ENCODE measurements around the gene DHX35. TPM values are rescaled to one million over a fixed set of nuclear protein-coding genes. Genes with fewer than 3 reads are reported as not detected.

Gene DHX35
- total and polyA plus RNA-seq, 2 of the 13 experiments (the other 11 are each of a cell fraction or from before 2014, with no cell fraction given) = 25.8 to 28.7 TPM

DNA sequence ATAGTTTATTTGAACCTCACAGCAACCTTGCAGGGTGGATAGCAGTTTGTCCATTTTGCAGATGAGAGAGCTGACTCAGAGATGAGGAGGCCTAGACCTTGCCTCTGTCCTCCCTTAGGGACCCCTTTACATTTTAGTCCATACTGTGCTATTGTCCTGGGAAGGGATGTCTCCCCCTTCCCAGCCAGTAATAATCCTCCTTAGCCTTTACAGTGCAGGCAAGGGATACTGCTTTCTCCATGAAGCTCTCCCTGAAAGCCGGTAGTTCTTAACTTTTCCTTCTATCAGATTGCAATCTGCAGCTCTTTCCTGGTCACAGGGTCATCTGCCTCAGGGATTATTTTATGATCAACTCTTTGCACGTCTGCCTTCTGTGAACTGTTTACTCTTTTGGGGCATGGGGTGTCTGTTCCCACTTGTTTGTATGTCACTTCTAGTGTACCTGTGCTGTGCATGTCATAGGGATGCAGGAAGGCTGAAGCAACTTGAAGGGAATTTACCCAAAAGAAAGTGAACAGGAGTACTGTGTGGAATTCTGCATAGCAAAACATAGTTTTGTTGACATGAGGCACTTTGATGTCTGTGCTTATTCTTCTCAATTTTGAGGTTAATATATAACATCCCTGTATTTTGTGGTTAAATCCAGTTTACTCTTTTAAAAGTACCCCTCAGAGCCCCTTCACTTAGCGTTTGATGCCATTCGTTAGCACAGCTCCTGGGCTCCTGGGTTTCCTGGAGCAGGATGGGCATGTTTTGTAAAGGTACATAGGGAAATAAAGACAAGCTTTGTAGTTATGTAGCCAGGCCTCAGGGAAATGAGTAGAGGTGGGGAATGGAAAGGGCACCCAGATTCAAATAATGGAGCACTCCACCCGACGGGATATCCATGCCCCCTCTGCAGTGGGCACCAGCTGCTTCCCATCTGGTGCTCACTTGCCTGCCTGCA lies 38.1 kb downstream of the DHX35 start (continued):
- TF ChIP-seq, protein P1, sequence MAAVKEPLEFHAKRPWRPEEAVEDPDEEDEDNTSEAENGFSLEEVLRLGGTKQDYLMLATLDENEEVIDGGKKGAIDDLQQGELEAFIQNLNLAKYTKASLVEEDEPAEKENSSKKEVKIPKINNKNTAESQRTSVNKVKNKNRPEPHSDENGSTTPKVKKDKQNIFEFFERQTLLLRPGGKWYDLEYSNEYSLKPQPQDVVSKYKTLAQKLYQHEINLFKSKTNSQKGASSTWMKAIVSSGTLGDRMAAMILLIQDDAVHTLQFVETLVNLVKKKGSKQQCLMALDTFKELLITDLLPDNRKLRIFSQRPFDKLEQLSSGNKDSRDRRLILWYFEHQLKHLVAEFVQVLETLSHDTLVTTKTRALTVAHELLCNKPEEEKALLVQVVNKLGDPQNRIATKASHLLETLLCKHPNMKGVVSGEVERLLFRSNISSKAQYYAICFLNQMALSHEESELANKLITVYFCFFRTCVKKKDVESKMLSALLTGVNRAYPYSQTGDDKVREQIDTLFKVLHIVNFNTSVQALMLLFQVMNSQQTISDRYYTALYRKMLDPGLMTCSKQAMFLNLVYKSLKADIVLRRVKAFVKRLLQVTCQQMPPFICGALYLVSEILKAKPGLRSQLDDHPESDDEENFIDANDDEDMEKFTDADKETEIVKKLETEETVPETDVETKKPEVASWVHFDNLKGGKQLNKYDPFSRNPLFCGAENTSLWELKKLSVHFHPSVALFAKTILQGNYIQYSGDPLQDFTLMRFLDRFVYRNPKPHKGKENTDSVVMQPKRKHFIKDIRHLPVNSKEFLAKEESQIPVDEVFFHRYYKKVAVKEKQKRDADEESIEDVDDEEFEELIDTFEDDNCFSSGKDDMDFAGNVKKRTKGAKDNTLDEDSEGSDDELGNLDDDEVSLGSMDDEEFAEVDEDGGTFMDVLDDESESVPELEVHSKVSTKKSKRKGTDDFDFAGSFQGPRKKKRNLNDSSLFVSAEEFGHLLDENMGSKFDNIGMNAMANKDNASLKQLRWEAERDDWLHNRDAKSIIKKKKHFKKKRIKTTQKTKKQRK (IDR thresholded peaks at IDR 0.05; ENCODE audit: low read length) = no peak
- no peak for TF ChIP-seq ETV6 (CRISPR knock-in tag; conservative IDR thresholded peaks at IDR 0.05)
- no peak for TF ChIP-seq ZNF569 (CRISPR knock-in tag; IDR thresholded peaks at IDR 0.05; ENCODE audit: borderline replicate concordance)
- no peak for TF ChIP-seq ZNF572 (CRISPR knock-in tag; IDR thresholded peaks at IDR 0.05)
- TF ChIP-seq, protein P2, sequence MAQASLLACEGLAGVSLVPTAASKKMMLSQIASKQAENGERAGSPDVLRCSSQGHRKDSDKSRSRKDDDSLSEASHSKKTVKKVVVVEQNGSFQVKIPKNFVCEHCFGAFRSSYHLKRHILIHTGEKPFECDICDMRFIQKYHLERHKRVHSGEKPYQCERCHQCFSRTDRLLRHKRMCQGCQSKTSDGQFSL (CRISPR knock-in tag; IDR thresholded peaks at IDR 0.05) = no peak
- TF ChIP-seq, protein P3, sequence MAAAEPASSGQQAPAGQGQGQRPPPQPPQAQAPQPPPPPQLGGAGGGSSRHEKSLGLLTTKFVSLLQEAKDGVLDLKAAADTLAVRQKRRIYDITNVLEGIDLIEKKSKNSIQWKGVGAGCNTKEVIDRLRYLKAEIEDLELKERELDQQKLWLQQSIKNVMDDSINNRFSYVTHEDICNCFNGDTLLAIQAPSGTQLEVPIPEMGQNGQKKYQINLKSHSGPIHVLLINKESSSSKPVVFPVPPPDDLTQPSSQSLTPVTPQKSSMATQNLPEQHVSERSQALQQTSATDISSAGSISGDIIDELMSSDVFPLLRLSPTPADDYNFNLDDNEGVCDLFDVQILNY (CRISPR knock-in tag; conservative IDR thresholded peaks at IDR 0.05) = no peak
- no peak for TF ChIP-seq DNMT1 (CRISPR knock-in tag; IDR thresholded peaks at IDR 0.05)
- TF ChIP-seq EED (CRISPR knock-in tag; IDR thresholded peaks at IDR 0.05) = no peak
- no peak for TF ChIP-seq HNRNPUL1 (IDR thresholded peaks at IDR 0.05; ENCODE audit: low read depth, low read length)
- no peak for TF ChIP-seq MTF1 (CRISPR knock-in tag; IDR thresholded peaks at IDR 0.05)
- no peak for TF ChIP-seq YEATS2 (CRISPR knock-in tag; IDR thresholded peaks at IDR 0.05; ENCODE audit: borderline replicate concordance)
- TF ChIP-seq ZNF160 (CRISPR knock-in tag; IDR thresholded peaks at IDR 0.05) = no peak
- TF ChIP-seq DMAP1 (CRISPR knock-in tag; IDR thresholded peaks at IDR 0.05) = no peak
- TF ChIP-seq, protein P4, sequence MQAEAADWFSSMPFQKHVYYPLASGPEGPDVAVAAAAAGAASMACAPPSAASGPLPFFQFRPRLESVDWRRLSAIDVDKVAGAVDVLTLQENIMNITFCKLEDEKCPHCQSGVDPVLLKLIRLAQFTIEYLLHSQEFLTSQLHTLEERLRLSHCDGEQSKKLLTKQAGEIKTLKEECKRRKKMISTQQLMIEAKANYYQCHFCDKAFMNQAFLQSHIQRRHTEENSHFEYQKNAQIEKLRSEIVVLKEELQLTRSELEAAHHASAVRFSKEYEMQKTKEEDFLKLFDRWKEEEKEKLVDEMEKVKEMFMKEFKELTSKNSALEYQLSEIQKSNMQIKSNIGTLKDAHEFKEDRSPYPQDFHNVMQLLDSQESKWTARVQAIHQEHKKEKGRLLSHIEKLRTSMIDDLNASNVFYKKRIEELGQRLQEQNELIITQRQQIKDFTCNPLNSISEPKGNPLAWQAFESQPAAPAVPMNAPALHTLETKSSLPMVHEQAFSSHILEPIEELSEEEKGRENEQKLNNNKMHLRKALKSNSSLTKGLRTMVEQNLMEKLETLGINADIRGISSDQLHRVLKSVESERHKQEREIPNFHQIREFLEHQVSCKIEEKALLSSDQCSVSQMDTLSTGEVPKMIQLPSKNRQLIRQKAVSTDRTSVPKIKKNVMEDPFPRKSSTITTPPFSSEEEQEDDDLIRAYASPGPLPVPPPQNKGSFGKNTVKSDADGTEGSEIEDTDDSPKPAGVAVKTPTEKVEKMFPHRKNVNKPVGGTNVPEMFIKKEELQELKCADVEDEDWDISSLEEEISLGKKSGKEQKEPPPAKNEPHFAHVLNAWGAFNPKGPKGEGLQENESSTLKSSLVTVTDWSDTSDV (CRISPR knock-in tag; IDR thresholded peaks at IDR 0.05) = no peak
- TF ChIP-seq SNRNP70 (IDR thresholded peaks at IDR 0.05; ENCODE audit: low read depth, low read length) = no peak
- no peak for TF ChIP-seq PHF5A (CRISPR knock-in tag; IDR thresholded peaks at IDR 0.05; ENCODE audit: low read depth, unreplicated experiment)
- no peak for TF ChIP-seq YEATS4 (CRISPR knock-in tag; IDR thresholded peaks at IDR 0.05; ENCODE audit: borderline replicate concordance)
- TF ChIP-seq, protein P5, sequence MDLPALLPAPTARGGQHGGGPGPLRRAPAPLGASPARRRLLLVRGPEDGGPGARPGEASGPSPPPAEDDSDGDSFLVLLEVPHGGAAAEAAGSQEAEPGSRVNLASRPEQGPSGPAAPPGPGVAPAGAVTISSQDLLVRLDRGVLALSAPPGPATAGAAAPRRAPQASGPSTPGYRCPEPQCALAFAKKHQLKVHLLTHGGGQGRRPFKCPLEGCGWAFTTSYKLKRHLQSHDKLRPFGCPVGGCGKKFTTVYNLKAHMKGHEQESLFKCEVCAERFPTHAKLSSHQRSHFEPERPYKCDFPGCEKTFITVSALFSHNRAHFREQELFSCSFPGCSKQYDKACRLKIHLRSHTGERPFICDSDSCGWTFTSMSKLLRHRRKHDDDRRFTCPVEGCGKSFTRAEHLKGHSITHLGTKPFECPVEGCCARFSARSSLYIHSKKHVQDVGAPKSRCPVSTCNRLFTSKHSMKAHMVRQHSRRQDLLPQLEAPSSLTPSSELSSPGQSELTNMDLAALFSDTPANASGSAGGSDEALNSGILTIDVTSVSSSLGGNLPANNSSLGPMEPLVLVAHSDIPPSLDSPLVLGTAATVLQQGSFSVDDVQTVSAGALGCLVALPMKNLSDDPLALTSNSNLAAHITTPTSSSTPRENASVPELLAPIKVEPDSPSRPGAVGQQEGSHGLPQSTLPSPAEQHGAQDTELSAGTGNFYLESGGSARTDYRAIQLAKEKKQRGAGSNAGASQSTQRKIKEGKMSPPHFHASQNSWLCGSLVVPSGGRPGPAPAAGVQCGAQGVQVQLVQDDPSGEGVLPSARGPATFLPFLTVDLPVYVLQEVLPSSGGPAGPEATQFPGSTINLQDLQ (CRISPR knock-in tag; IDR thresholded peaks at IDR 0.05) = no peak
- no peak for TF ChIP-seq FOXK2 (IDR thresholded peaks at IDR 0.05)
- TF ChIP-seq PAWR (CRISPR knock-in tag; IDR thresholded peaks at IDR 0.05; ENCODE audit: borderline replicate concordance) = no peak

All from HepG2 (cell line).